Brain microvascular endothelial cell (primary cell): ENCODE data around the gene THAP8.

Source experiments
- DNase-seq: peaks from one replicate; pipeline ENCODE4 v3.0.0-alpha.2; 2020
- H3K27ac ChIP-seq: fragments of 250-450 bp; sonication (Bioruptor Pico); 2 replicates; pipeline ENCODE4 v1.5.1; 2020; ENCODE audit warnings: mild to moderate bottlenecking, moderate library complexity
- H3K27me3 ChIP-seq: fragments of 250-450 bp; sonication (Bioruptor Pico); replicated peaks from 2 replicates; pipeline ENCODE4 v1.5.1; 2020; ENCODE audit warnings: mild to moderate bottlenecking
- H3K36me3 ChIP-seq: fragments of 250-450 bp; sonication (Bioruptor Pico); replicated peaks from 2 replicates; pipeline ENCODE4 v1.5.1; 2020; ENCODE audit warnings: mild to moderate bottlenecking
- H3K4me3 ChIP-seq: 2 replicates; pipeline ENCODE4 v1.5.1; 2011; ENCODE audit warnings: low read depth, mild to moderate bottlenecking, control low read depth, low read length, moderate library complexity
- CTCF ChIP-seq: IDR thresholded peaks from 2 replicates; pipeline ENCODE4 v1.5.1; 2011; ENCODE audit warnings: low read depth, mild to moderate bottlenecking, moderate library complexity, low read length, control low read depth, inconsistent platforms; ENCODE audit errors: missing control alignments
- in situ Hi-C: cut with HindIII; loops from 2 replicates; pipeline ENCODE4 v1.10.0; 2017; ENCODE audit warnings: low sequenced_read_pairs, low pct_ligation_motif_present

THAP8 gene

GRCh38 chr19:36009220-36009619 lies 44.9 kb downstream of the THAP8 start:
- Histone ChIP-seq H3K36me3 (no peaks in the 10 kb centered on the region), H3K4me3 (peak overlapping the region; percentile 42), H3K27ac (no peak overlapping the region), H3K27me3 (no peaks in the 10 kb centered on the region)
- in situ Hi-C loops: no loop called here
- no peak for TF ChIP-seq CTCF
- peak; percentile 40 for DNase-seq

GRCh38 chr19:36008336-36008978 lies 45.6 kb downstream of the THAP8 start, which contains the start of gene SYNE4:
Gene SYNE4 (minus strand): TSS chr19:36008813. CDS start chr19:36008681, 132 bp downstream.
- Histone ChIP-seq H3K27me3 (no peaks in the 10 kb centered on the region), H3K4me3 (peak within 1 kb of the TSS; percentile 42), H3K27ac (no peak within 1 kb of the TSS), H3K36me3 (no peaks in the 10 kb centered on the region)
- no peak for TF ChIP-seq CTCF
- DNase-seq: no peak
- in situ Hi-C loops: no loop called here

- Histone ChIP-seq H3K27me3 (no peaks in the 10 kb centered on the region), H3K27ac (no peak overlapping the region), H3K4me3 (no peak overlapping the region), H3K36me3 (no peaks in the 10 kb centered on the region)
- in situ Hi-C loops: no loop called here
- no peak for TF ChIP-seq CTCF
- no peak for DNase-seq
Observed at GRCh38 chr19:36006955-36007354, 47.1 kb downstream of the THAP8 start.

- Histone ChIP-seq H3K36me3 (no peaks in the 10 kb centered on the region), H3K27ac (no peak overlapping the region), H3K27me3 (no peaks in the 10 kb centered on the region), H3K4me3 (no peak overlapping the region)
- TF ChIP-seq CTCF: no peak
- no peak for DNase-seq
- in situ Hi-C loops: no loop called here
Observed at GRCh38 chr19:36003284-36003683, 50.8 kb downstream of the THAP8 start.

- H3K27ac ChIP-seq: no peak overlapping the region
- no peaks in the 10 kb centered on the region for H3K27me3 ChIP-seq
- no peak overlapping the region for H3K4me3 ChIP-seq
- no peaks in the 10 kb centered on the region for H3K36me3 ChIP-seq
- in situ Hi-C loops: no loop called here
- no peak for TF ChIP-seq CTCF
- DNase-seq: no peak
Observed at GRCh38 chr19:36001605-36002004, 52.5 kb downstream of the THAP8 start.

- in situ Hi-C loops: no loop called here
- H3K27ac ChIP-seq: no peak overlapping the region
- no peak overlapping the region for H3K4me3 ChIP-seq
- no peaks in the 10 kb centered on the region for H3K36me3 ChIP-seq
- TF ChIP-seq CTCF: no peak
- no peak for DNase-seq
- H3K27me3 ChIP-seq: no peaks in the 10 kb centered on the region
Observed at GRCh38 chr19:35996777-35997176, 57.3 kb downstream of the THAP8 start.
